Neural cell (in vitro differentiated cells): Measurements from ENCODE around the gene PRKG1. TPM values are rescaled to one million over a fixed set of nuclear protein-coding genes. Genes with fewer than 3 reads are reported as not detected.

Experiments used
- H2AFZ ChIP-seq: fragments of 200-600, 300-800 bp; sonication (generic), shearing (Covaris generic); 2 replicates; pipeline ENCODE4 v1.6.0; 2014; ENCODE audit warnings: low read depth, mild to moderate bottlenecking, antibody characterized with exemption, low read length, moderate library complexity
- H3F3A ChIP-seq: fragments of 200-600 bp; shearing (Covaris generic); 2 replicates; pipeline ENCODE4 v1.6.1; 2016; ENCODE audit warnings: mild to moderate bottlenecking, moderate library complexity, mixed read lengths, antibody characterized with exemption, low read length; ENCODE audit not compliant: insufficient read depth, poor library complexity, severe bottlenecking
- H3K27ac ChIP-seq: fragments of 200-600, 300-800 bp; sonication (generic), shearing (Covaris generic); 2 replicates; pipeline ENCODE4 v1.5.1; 2014; ENCODE audit warnings: mild to moderate bottlenecking, low read length, moderate library complexity
- H3K27me3 ChIP-seq: fragments of 300-800, 200-600 bp; sonication (generic), shearing (Covaris generic); 2 replicates; pipeline ENCODE4 v1.6.0; 2014; ENCODE audit warnings: mild to moderate bottlenecking, low read depth, low read length, moderate library complexity; ENCODE audit not compliant: insufficient read depth
- H3K36me3 ChIP-seq: fragments of 300-800, 200-600 bp; sonication (generic), shearing (Covaris generic); 2 replicates; pipeline ENCODE4 v1.5.1; 2014; ENCODE audit warnings: mild to moderate bottlenecking, antibody characterized with exemption, low read length, moderate library complexity; ENCODE audit not compliant: insufficient read depth
- H3K4me2 ChIP-seq: fragments of 300-800, 200-600 bp; sonication (generic), shearing (Covaris generic); 2 replicates; pipeline ENCODE4 v1.6.0; 2014; ENCODE audit warnings: mild to moderate bottlenecking, low read length
- H3K4me3 ChIP-seq: fragments of 300-800, 200-600 bp; sonication (generic), shearing (Covaris generic); 2 replicates; pipeline ENCODE4 v1.5.1; 2014; ENCODE audit warnings: mild to moderate bottlenecking, low read length, moderate library complexity
- H3K79me2 ChIP-seq: fragments of 200-600 bp; shearing (Covaris generic); replicated peaks from 2 replicates; pipeline ENCODE4 v1.6.0; 2014; ENCODE audit warnings: mild to moderate bottlenecking, low read length, moderate library complexity; ENCODE audit not compliant: insufficient read depth
- H3K9ac ChIP-seq: fragments of 300-800, 200-600 bp; sonication (generic), shearing (Covaris generic); 2 replicates; pipeline ENCODE4 v1.6.1; 2016; ENCODE audit warnings: mild to moderate bottlenecking, low read length, mixed read lengths
- H3K9me2 ChIP-seq: fragments of 200-600 bp; shearing (Covaris generic); 2 replicates; pipeline ENCODE4 v1.6.1; 2016; ENCODE audit warnings: mild to moderate bottlenecking, low read length, mixed read lengths; ENCODE audit not compliant: insufficient read depth
- H3K9me3 ChIP-seq: fragments of 200-600, 300-800 bp; sonication (generic), shearing (Covaris generic); 2 replicates; pipeline ENCODE4 v1.6.1; 2016; ENCODE audit warnings: mild to moderate bottlenecking, mixed run types, low read length, moderate library complexity, mixed read lengths
- H4K20me1 ChIP-seq: fragments of 200-600 bp; shearing (Covaris generic); 2 replicates; pipeline ENCODE4 v1.6.1; 2016; ENCODE audit warnings: mild to moderate bottlenecking, mixed run types; ENCODE audit not compliant: insufficient read depth
- EP300 ChIP-seq: fragments of 450-650 bp; conservative IDR thresholded peaks from 2 replicates; pipeline ENCODE4 v1.6.1; 2014; ENCODE audit warnings: antibody characterized with exemption, mild to moderate bottlenecking, moderate library complexity; ENCODE audit not compliant: poor library complexity, severe bottlenecking
- EZH2 ChIP-seq: fragments of 200-600, 300-800 bp; shearing (Covaris generic), sonication (generic); IDR thresholded peaks from 2 replicates; pipeline ENCODE4 v1.6.1; 2014; ENCODE audit warnings: antibody characterized with exemption, low read length, borderline replicate concordance, mild to moderate bottlenecking; ENCODE audit not compliant: insufficient read depth, poor library complexity, severe bottlenecking
- MXI1 ChIP-seq: fragments of 450-650 bp; conservative IDR thresholded peaks from 2 replicates; pipeline ENCODE4 v1.6.1; 2014; ENCODE audit warnings: antibody characterized with exemption, mild to moderate bottlenecking; ENCODE audit not compliant: poor library complexity, severe bottlenecking
- POLR2AphosphoS5 ChIP-seq: IDR thresholded peaks from 2 replicates; pipeline ENCODE4 v1.6.1; 2012
- RAD21 ChIP-seq: fragments of 450-650 bp; conservative IDR thresholded peaks from 2 replicates; pipeline ENCODE4 v1.6.1; 2014; ENCODE audit warnings: antibody characterized with exemption, mild to moderate bottlenecking, moderate library complexity
- SMC3 ChIP-seq: fragments of 450-650 bp; conservative IDR thresholded peaks from 2 replicates; pipeline ENCODE4 v1.6.1; 2014; ENCODE audit warnings: antibody characterized with exemption, mild to moderate bottlenecking, moderate library complexity; ENCODE audit not compliant: poor library complexity
- TAF1 ChIP-seq: IDR thresholded peaks from 2 replicates; pipeline ENCODE4 v1.6.1; 2012; ENCODE audit warnings: low read depth
- polyA plus RNA-seq: library from polyadenylated mRNA; depleted of rRNA; stranded (reverse); fragments of >200 nt; gene quantifications from 2 replicates; pipeline ENCODE4 v1.2.3, GENCODE V29; 2014
- TF ChIP-seq, protein P1 (sequence below): fragments of 450-650 bp; IDR thresholded peaks from 2 replicates; pipeline ENCODE4 v1.5.1; 2014; ENCODE audit warnings: antibody characterized with exemption, mild to moderate bottlenecking, moderate library complexity; ENCODE audit not compliant: poor library complexity, severe bottlenecking
- TF ChIP-seq, protein P2 (sequence below): IDR thresholded peaks from 2 replicates; pipeline ENCODE4 v1.6.1; 2012; ENCODE audit warnings: borderline replicate concordance

Gene PRKG1
- polyA plus RNA-seq, 1 donor from 2014 or later = 2.2 TPM

GRCh38 chr10:52066383-52066782, 992.1 kb downstream of the PRKG1 start:
- H3K4me3 ChIP-seq = no peak overlapping the region
- no peaks in the 10 kb centered on the region for H3K36me3 ChIP-seq
- no peaks in the 10 kb centered on the region for H3K79me2 ChIP-seq
- no peaks in the 10 kb centered on the region for H3K9me3 ChIP-seq
- no peaks in the 10 kb centered on the region for H4K20me1 ChIP-seq
- H3K27ac ChIP-seq = no peak overlapping the region
- no peaks in the 10 kb centered on the region for H3K9me2 ChIP-seq
- H3K9ac ChIP-seq = no peak overlapping the region
- no peak overlapping the region for H3K4me2 ChIP-seq
- TF ChIP-seq POLR2AphosphoS5 = no peak
- TF ChIP-seq, protein P1, sequence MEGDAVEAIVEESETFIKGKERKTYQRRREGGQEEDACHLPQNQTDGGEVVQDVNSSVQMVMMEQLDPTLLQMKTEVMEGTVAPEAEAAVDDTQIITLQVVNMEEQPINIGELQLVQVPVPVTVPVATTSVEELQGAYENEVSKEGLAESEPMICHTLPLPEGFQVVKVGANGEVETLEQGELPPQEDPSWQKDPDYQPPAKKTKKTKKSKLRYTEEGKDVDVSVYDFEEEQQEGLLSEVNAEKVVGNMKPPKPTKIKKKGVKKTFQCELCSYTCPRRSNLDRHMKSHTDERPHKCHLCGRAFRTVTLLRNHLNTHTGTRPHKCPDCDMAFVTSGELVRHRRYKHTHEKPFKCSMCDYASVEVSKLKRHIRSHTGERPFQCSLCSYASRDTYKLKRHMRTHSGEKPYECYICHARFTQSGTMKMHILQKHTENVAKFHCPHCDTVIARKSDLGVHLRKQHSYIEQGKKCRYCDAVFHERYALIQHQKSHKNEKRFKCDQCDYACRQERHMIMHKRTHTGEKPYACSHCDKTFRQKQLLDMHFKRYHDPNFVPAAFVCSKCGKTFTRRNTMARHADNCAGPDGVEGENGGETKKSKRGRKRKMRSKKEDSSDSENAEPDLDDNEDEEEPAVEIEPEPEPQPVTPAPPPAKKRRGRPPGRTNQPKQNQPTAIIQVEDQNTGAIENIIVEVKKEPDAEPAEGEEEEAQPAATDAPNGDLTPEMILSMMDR = no peak
- no peak for TF ChIP-seq TAF1
- no peak for TF ChIP-seq MXI1
- no peak for TF ChIP-seq EZH2
- no peak overlapping the region for H2AFZ ChIP-seq
- H3F3A ChIP-seq = no peaks in the 10 kb centered on the region
- H3K27me3 ChIP-seq = no peaks in the 10 kb centered on the region

DNA sequence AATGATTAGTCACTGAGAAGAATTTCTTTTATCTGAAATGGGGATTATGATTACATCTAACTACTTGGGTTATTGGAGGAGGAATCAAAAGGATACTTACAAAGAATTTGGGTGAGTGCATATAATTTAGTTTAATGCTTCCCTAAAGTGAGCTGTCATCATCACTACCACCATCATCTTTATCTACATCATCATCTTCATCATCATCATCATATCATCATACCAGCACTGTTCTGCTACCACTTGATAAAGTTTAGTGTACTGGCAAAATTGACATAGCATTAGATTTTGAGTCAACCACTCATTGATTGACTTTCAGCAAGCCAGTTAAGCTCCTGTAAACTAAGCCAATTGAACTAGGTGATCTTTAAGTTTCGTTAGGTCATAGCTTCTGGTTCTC, 994.2 kb downstream of the PRKG1 start:
- no peak overlapping the region for H3K9ac ChIP-seq
- no peak overlapping the region for H3K27ac ChIP-seq

More for the DNA sequence above, 994.2 kb downstream of the PRKG1 start:
- Histone ChIP-seq H3K4me2 (no peak overlapping the region), H3K9me2 (no peaks in the 10 kb centered on the region), H3K79me2 (no peaks in the 10 kb centered on the region), H4K20me1 (no peaks in the 10 kb centered on the region), H3K4me3 (no peak overlapping the region), H3K36me3 (no peaks in the 10 kb centered on the region), H3F3A (no peaks in the 10 kb centered on the region), H3K9me3 (no peaks in the 10 kb centered on the region), H3K27me3 (no peaks in the 10 kb centered on the region), H2AFZ (no peak overlapping the region)
- no peak for TF ChIP-seq MXI1
- TF ChIP-seq, protein P1 = no peak
- TF ChIP-seq, protein P2, sequence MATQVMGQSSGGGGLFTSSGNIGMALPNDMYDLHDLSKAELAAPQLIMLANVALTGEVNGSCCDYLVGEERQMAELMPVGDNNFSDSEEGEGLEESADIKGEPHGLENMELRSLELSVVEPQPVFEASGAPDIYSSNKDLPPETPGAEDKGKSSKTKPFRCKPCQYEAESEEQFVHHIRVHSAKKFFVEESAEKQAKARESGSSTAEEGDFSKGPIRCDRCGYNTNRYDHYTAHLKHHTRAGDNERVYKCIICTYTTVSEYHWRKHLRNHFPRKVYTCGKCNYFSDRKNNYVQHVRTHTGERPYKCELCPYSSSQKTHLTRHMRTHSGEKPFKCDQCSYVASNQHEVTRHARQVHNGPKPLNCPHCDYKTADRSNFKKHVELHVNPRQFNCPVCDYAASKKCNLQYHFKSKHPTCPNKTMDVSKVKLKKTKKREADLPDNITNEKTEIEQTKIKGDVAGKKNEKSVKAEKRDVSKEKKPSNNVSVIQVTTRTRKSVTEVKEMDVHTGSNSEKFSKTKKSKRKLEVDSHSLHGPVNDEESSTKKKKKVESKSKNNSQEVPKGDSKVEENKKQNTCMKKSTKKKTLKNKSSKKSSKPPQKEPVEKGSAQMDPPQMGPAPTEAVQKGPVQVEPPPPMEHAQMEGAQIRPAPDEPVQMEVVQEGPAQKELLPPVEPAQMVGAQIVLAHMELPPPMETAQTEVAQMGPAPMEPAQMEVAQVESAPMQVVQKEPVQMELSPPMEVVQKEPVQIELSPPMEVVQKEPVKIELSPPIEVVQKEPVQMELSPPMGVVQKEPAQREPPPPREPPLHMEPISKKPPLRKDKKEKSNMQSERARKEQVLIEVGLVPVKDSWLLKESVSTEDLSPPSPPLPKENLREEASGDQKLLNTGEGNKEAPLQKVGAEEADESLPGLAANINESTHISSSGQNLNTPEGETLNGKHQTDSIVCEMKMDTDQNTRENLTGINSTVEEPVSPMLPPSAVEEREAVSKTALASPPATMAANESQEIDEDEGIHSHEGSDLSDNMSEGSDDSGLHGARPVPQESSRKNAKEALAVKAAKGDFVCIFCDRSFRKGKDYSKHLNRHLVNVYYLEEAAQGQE = no peak
- no peak for TF ChIP-seq EP300
- TF ChIP-seq TAF1 = no peak
- no peak for TF ChIP-seq POLR2AphosphoS5
- TF ChIP-seq EZH2 = no peak
- no peak for TF ChIP-seq RAD21
- no peak for TF ChIP-seq SMC3
